Measurements from ENCODE around the gene MCHR2. TPM values are rescaled to one million over a fixed set of nuclear protein-coding genes. Genes with fewer than 3 reads are reported as not detected.

MCHR2 gene
- polyA plus RNA-seq, 3 donors from 2014 or later, result not detected

- peaks cover 0 to 2% (median 2%) of the 10 kb centered on the region in 3 donors for H3K27me3 Mint-ChIP-seq (ENCODE audit: low read depth in 3 of 3)
- no peak overlapping the region for H3K27ac Mint-ChIP-seq
- no peak for DNase-seq
These were observed 111.8 kb downstream of the MCHR2 start for GRCh38 chr6:99882128-99882702.

GRCh38 chr6:99879431-99879830 is 114.6 kb downstream of the MCHR2 start:
- no peak overlapping the region for H3K27ac Mint-ChIP-seq
- peaks cover 0 to 2% (median 0%) of the 10 kb centered on the region in 6 donors for H3K9me3 Mint-ChIP-seq
- no peaks in the 10 kb centered on the region for H3K36me3 Mint-ChIP-seq
- DNase-seq, result no peak
- H3K4me1 Mint-ChIP-seq, result no peaks in the 10 kb centered on the region
- no peak overlapping the region for H3K4me3 Mint-ChIP-seq
- peaks cover 0 to 2% (median 2%) of the 10 kb centered on the region in 3 donors for H3K27me3 Mint-ChIP-seq (ENCODE audit: low read depth in 3 of 3)

More at GRCh38 chr6:99882128-99882702, 111.8 kb downstream of the MCHR2 start:
- H3K4me3 Mint-ChIP-seq, result no peak overlapping the region
- no peaks in the 10 kb centered on the region for H3K4me1 Mint-ChIP-seq
- H3K36me3 Mint-ChIP-seq, result no peaks in the 10 kb centered on the region
- peaks cover 0 to 4% (median 0%) of the 10 kb centered on the region in 6 donors for H3K9me3 Mint-ChIP-seq

- Mint-ChIP-seq H3K4me1 (no peaks in the 10 kb centered on the region), H3K9me3 (peaks cover 0 to 1% (median 0%) of the 10 kb centered on the region in 6 donors), H3K27ac (no peak overlapping the region), H3K36me3 (no peaks in the 10 kb centered on the region), H3K4me3 (no peak overlapping the region), H3K27me3 (ENCODE audit: low read depth in 3 of 3) (peaks cover 0 to 9% (median 3%) of the 10 kb centered on the region in 3 donors)
- DNase-seq, result no peak
These were observed 119.0 kb downstream of the MCHR2 start for GRCh38 chr6:99875068-99875467.

- Mint-ChIP-seq H3K27ac (no peak overlapping the region), H3K4me1 (peaks cover 0 to 6% of the 10 kb centered on the region in 2 donors), H3K36me3 (no peaks in the 10 kb centered on the region), H3K9me3 (no peaks in the 10 kb centered on the region), H3K4me3 (no peak overlapping the region), H3K27me3 (ENCODE audit: low read depth in 3 of 3) (peaks cover 0 to 10% (median 2%) of the 10 kb centered on the region in 3 donors)
- no peak for DNase-seq
These were observed 120.9 kb downstream of the MCHR2 start for GRCh38 chr6:99873084-99873483.

- Mint-ChIP-seq H3K27ac (no peak overlapping the region), H3K4me1 (peaks cover 0 to 7% of the 10 kb centered on the region in 2 donors)
These were observed 122.4 kb downstream of the MCHR2 start for GRCh38 chr6:99871641-99872040.

More at GRCh38 chr6:99871641-99872040, 122.4 kb downstream of the MCHR2 start:
- no peak for DNase-seq
- Mint-ChIP-seq H3K27me3 (ENCODE audit: low read depth in 3 of 3) (peaks cover 0 to 10% (median 2%) of the 10 kb centered on the region in 3 donors), H3K4me3 (no peak overlapping the region), H3K36me3 (no peaks in the 10 kb centered on the region), H3K9me3 (no peaks in the 10 kb centered on the region)

All from immature natural killer cell (primary cell).